D341Med (cell line): ENCODE results near the gene CTSE.

Experiments
- DNase-seq: peaks from one replicate; pipeline ENCODE4 v3.0.0; 2012; ENCODE audit warnings: low spot score

CTSE gene

GRCh38 chr1:206049919-206050600 is 26.4 kb upstream of the CTSE start:
- DNase-seq = no peak

GRCh38 chr1:206049293-206049692 is 25.6 kb upstream of the CTSE start:
- no peak for DNase-seq

- no peak for DNase-seq
These were observed 24.9 kb upstream of the CTSE start for GRCh38 chr1:206048582-206048981.

GRCh38 chr1:206047271-206047670 is 23.6 kb upstream of the CTSE start:
- no peak for DNase-seq

- DNase-seq = no peak
These were observed 17.9 kb upstream of the CTSE start for GRCh38 chr1:206041640-206042039.

GRCh38 chr1:206040328-206040727 is 16.6 kb upstream of the CTSE start:
- DNase-seq = no peak

GRCh38 chr1:206039046-206039973 is 15.6 kb upstream of the CTSE start:
- DNase-seq = no peak

- DNase-seq = peak; percentile 69
These were observed 13.9 kb upstream of the CTSE start for GRCh38 chr1:206037581-206037980.

GRCh38 chr1:206036663-206037455 is 13.2 kb upstream of the CTSE start:
- no peak for DNase-seq

GRCh38 chr1:206035027-206035426 is 11.3 kb upstream of the CTSE start:
- no peak for DNase-seq

GRCh38 chr1:206032380-206033140 is 8.9 kb upstream of the CTSE start:
- no peak for DNase-seq

- peak; percentile 76 for DNase-seq
These were observed 7.0 kb upstream of the CTSE start for GRCh38 chr1:206030714-206031113.

GRCh38 chr1:206030191-206030590 is 6.5 kb upstream of the CTSE start:
- no peak for DNase-seq

GRCh38 chr1:206029484-206029883 is 5.8 kb upstream of the CTSE start:
- DNase-seq = no peak

GRCh38 chr1:206025283-206025820 is 1.7 kb upstream of the CTSE start:
- DNase-seq = no peak

- no peak for DNase-seq
These were observed 929 bp downstream of the CTSE start for GRCh38 chr1:206022766-206023165.

GRCh38 chr1:206021626-206022365 is 1.9 kb downstream of the CTSE start:
- no peak for DNase-seq

GRCh38 chr1:206021008-206021625 is 2.6 kb downstream of the CTSE start:
- no peak for DNase-seq

GRCh38 chr1:206020393-206021007 is 3.2 kb downstream of the CTSE start:
- no peak for DNase-seq

GRCh38 chr1:206015071-206015470 is 8.6 kb downstream of the CTSE start:
- no peak for DNase-seq
